KMS-11 (cell line): ENCODE data around the gene LHFPL2.

Experiments used
- H2AFZ ChIP-seq: fragments of 200-600 bp; sonication (generic); 2 replicates; pipeline ENCODE4 v1.6.1; 2016; ENCODE audit warnings: antibody characterized with exemption, mixed run types, low read depth
- H3K27ac ChIP-seq: fragments of 200-600 bp; sonication (generic); 2 replicates; pipeline ENCODE4 v1.6.1; 2016; ENCODE audit warnings: mild to moderate bottlenecking, mixed run types
- H3K27me3 ChIP-seq: fragments of 200-600 bp; sonication (generic); 2 replicates; pipeline ENCODE4 v1.6.1; 2017; ENCODE audit warnings: mild to moderate bottlenecking, low read depth, mixed run types, moderate library complexity; ENCODE audit not compliant: insufficient read depth
- H3K36me3 ChIP-seq: fragments of 200-600 bp; sonication (generic); 2 replicates; pipeline ENCODE4 v1.6.1; 2017; ENCODE audit warnings: mild to moderate bottlenecking, mixed run types; ENCODE audit not compliant: insufficient read depth
- H3K4me1 ChIP-seq: fragments of 200-600 bp; sonication (generic); 2 replicates; pipeline ENCODE4 v1.6.1; 2016; ENCODE audit warnings: mild to moderate bottlenecking, low read depth, mixed run types; ENCODE audit not compliant: poor library complexity, severe bottlenecking
- H3K4me2 ChIP-seq: fragments of 200-600 bp; sonication (generic); 2 replicates; pipeline ENCODE4 v1.7.0; 2016; ENCODE audit warnings: mild to moderate bottlenecking, mixed run types
- H3K4me3 ChIP-seq: fragments of 200-600 bp; sonication (generic); IDR thresholded peaks from 2 replicates; pipeline ENCODE4 v1.6.1; 2017; ENCODE audit warnings: low read depth, low read length, mixed read lengths; ENCODE audit not compliant: insufficient read depth
- H3K79me2 ChIP-seq: fragments of 200-600 bp; sonication (generic); 2 replicates; pipeline ENCODE4 v1.6.1; 2016; ENCODE audit warnings: low read depth, mixed run types; ENCODE audit not compliant: insufficient read depth
- H3K9ac ChIP-seq: fragments of 200-600 bp; sonication (generic); 2 replicates; pipeline ENCODE4 v1.6.1; 2016; ENCODE audit warnings: mild to moderate bottlenecking, mixed run types
- H4K20me1 ChIP-seq: fragments of 200-600 bp; sonication (generic); 2 replicates; pipeline ENCODE4 v1.6.1; 2016; ENCODE audit warnings: mild to moderate bottlenecking, mixed run types; ENCODE audit not compliant: insufficient read depth
- TF ChIP-seq, protein P1 (sequence below): fragments of 200-600 bp; sonication (generic); conservative IDR thresholded peaks from 2 replicates; pipeline ENCODE4 v1.6.1; 2017; ENCODE audit warnings: low read depth, mild to moderate bottlenecking, antibody characterized with exemption, low read length, moderate library complexity, mixed read lengths

Gene LHFPL2

DNA sequence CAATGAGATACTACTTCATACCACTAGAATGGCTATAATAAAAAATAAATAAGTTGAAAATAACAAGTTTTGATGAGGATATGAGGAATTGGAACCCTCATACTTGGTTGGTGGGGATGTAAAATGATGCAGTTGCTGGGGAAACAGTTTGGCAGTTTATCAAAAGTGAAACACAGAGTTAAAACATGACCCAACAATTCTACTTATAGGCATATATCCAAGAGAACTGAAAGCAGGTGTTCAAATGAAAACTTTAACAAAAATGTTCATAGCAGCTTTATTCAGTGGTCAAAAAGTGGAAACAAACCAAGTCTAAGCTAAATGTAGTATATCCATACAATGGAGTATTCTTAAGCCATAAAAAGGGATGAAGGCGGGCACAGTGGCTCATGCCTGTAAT, 13.1 kb upstream of the LHFPL2 start:
- no peaks in the 10 kb centered on the region for H3K27me3 ChIP-seq
- H3K79me2 ChIP-seq: no peaks in the 10 kb centered on the region
- H3K27ac ChIP-seq: peak overlapping the region; percentile 44; the same call in 1 of the 2 replicates
- H3K4me3 ChIP-seq: no peak overlapping the region
- no peaks in the 10 kb centered on the region for H4K20me1 ChIP-seq
- H3K36me3 ChIP-seq: no peaks in the 10 kb centered on the region
- no peak overlapping the region for H2AFZ ChIP-seq
- TF ChIP-seq, protein P1, sequence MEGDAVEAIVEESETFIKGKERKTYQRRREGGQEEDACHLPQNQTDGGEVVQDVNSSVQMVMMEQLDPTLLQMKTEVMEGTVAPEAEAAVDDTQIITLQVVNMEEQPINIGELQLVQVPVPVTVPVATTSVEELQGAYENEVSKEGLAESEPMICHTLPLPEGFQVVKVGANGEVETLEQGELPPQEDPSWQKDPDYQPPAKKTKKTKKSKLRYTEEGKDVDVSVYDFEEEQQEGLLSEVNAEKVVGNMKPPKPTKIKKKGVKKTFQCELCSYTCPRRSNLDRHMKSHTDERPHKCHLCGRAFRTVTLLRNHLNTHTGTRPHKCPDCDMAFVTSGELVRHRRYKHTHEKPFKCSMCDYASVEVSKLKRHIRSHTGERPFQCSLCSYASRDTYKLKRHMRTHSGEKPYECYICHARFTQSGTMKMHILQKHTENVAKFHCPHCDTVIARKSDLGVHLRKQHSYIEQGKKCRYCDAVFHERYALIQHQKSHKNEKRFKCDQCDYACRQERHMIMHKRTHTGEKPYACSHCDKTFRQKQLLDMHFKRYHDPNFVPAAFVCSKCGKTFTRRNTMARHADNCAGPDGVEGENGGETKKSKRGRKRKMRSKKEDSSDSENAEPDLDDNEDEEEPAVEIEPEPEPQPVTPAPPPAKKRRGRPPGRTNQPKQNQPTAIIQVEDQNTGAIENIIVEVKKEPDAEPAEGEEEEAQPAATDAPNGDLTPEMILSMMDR: no peak
- H3K4me2 ChIP-seq: peak overlapping the region; percentile 67
- peaks cover 50% of the 10 kb centered on the region for H3K4me1 ChIP-seq
- no peak overlapping the region for H3K9ac ChIP-seq

DNA sequence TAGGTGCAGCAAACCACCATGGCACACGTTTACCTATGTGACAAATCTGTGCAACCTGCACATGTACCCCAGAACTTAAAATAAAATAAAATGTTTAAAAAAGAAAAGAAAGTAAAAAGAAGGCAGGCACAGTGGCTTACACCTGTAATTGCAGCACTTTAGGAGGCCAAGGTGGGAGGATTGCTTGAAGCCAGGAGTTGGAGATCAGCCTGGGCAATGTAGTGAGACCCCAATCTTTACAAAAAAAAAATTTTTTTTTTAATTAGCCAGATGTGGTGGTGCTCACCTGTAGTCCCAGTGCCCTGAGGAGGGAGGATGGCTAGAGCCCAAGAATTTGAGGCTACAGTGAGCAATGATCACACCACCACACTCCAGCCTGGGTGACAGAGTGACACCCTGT, 12.5 kb upstream of the LHFPL2 start:
- Histone ChIP-seq H3K36me3 (no peaks in the 10 kb centered on the region), H3K79me2 (no peaks in the 10 kb centered on the region), H3K4me2 (peak overlapping the region; percentile 67), H3K4me1 (peaks cover 50% of the 10 kb centered on the region), H4K20me1 (no peaks in the 10 kb centered on the region), H3K4me3 (no peak overlapping the region), H3K27ac (peak overlapping the region; percentile 44; the same call in 1 of the 2 replicates), H3K27me3 (no peaks in the 10 kb centered on the region), H2AFZ (no peak overlapping the region), H3K9ac (no peak overlapping the region)
- TF ChIP-seq, protein P1: no peak

DNA sequence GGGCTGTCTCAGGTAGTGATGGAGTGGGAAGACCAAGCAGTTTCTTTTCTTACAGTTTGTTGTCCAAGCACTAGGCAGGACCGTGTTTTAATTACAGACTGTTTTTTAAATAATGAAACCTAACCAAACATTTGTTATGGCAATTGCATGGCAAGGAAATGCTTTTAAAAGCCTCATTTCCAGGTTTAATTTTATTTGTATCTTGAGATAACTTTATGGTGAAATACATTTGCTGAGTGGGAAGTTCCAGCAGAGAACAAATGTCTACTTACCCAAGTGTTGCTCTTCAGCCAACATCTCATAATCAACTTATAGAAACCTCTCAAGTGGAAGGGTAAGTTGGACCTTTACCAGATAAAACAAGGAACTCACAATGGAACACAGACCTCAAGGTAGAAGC, 11.8 kb upstream of the LHFPL2 start:
- Histone ChIP-seq H3K9ac (no peak overlapping the region), H3K4me2 (peak overlapping the region; percentile 67), H3K4me3 (no peak overlapping the region), H2AFZ (0 out of 2 replicates have a peak overlapping the region, but pooled peaks have one; percentile 2), H3K36me3 (no peaks in the 10 kb centered on the region), H3K27me3 (no peaks in the 10 kb centered on the region), H3K4me1 (peaks cover 50% of the 10 kb centered on the region), H4K20me1 (no peaks in the 10 kb centered on the region), H3K79me2 (no peaks in the 10 kb centered on the region), H3K27ac (peak overlapping the region; percentile 44)
- TF ChIP-seq, protein P1: no peak

GRCh38 chr5:78659714-78660113, 11.1 kb upstream of the LHFPL2 start:
- no peaks in the 10 kb centered on the region for H3K79me2 ChIP-seq
- H3K4me3 ChIP-seq: no peak overlapping the region
- H3K27ac ChIP-seq: peak overlapping the region; percentile 44
- H3K36me3 ChIP-seq: no peaks in the 10 kb centered on the region
- no peaks in the 10 kb centered on the region for H4K20me1 ChIP-seq
- peaks cover 54% of the 10 kb centered on the region for H3K4me1 ChIP-seq
- H3K9ac ChIP-seq: peak overlapping the region; percentile 4; the same call in 1 of the 2 replicates
- H3K27me3 ChIP-seq: no peaks in the 10 kb centered on the region
- TF ChIP-seq, protein P1: no peak
- H2AFZ ChIP-seq: 0 out of 2 replicates have a peak overlapping the region, but pooled peaks have one; percentile 2
- H3K4me2 ChIP-seq: peak overlapping the region; percentile 67
